Articular chondrocyte of knee joint (primary cell): ENCODE results near the gene TMEM41A. TPM values are rescaled to one million over a fixed set of nuclear protein-coding genes. Genes with fewer than 3 reads are reported as not detected.

Experiments used
- total RNA-seq: library from RNA; depleted of rRNA; stranded (reverse); fragments of >200 nt; gene quantifications from 2 replicates; pipeline ENCODE4 v1.2.3, GENCODE V29; 2012

The TMEM41A gene
- total RNA-seq: 10.8 and 12.5 TPM in 2 replicates

DNA sequence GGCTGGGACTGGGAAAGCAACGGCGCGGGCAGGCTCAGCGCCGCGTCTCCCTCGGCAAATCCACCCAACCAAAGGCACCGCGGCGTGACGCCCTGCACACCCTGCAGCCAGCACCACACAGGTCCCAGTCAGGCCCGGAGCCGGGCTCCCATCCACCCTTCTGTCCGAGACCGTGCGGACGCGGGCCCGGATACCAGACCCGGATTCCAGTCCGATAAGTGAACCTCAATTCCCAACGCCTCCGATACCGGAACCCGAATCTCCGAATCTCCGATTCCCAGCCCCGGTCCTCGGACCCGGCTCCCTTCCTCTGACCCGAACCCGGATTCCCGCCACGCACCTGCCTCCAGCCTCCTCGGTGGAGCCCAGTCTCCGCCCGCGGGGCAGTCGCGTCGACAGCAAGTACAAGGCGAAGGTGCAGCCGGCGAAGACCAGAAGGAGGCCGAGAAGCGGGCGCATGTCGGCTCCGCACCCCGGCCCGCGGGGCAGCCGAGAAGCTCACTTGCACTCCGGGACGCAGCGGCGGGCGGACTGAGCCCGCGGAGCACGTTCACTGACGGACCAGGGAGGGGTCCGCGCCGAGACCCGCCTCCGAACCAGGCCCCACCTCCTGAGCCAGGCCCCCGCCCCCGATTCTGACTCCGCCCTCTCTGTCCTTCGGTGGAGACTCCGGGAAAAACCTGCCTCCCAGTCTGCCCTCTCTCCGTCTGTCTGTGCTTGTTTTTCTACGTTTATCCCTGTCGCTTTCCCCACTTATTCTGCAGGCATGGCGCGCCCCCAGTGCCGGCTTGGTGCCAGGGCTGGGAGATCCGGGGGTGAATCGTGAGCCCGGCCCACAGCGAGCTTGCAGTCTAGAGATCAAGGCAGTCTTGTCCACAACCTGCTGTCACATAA lies at the start of gene TMEM41A:
TMEM41A (minus strand) TSS at position 533 of the 894 bp plus-strand sequence; CDS start at position 459, 74 bp downstream.

Other genes with a start within 250 kb of the TMEM41A start
- 7.3 and 7.6 TPM in 2 replicates for gene EHHADH, start 245.0 kb downstream of the TMEM41A start, total RNA-seq
- 21.4 and 23.9 TPM in 2 replicates for gene MAP3K13, start 135.9 kb downstream of the TMEM41A start, total RNA-seq
- gene LIPH, start 53.6 kb upstream of the TMEM41A start, total RNA-seq: under 0.01 TPM in 1 of 2 replicates, not detected in the other
- 33.8 TPM in 2 replicates for gene SENP2, start 87.3 kb upstream of the TMEM41A start, total RNA-seq